Mucosa of gallbladder (tissue), 1 donor: Measurements from ENCODE around the gene ATXN7L2. TPM values are rescaled to one million over a fixed set of nuclear protein-coding genes. Genes with fewer than 3 reads are reported as not detected.

Source experiments
- DNase-seq: peaks from one replicate; pipeline ENCODE4 v3.0.0-alpha.2; 2020; ENCODE audit warnings: low spot score
- total RNA-seq: library from RNA; stranded (reverse); gene quantifications from one replicate; pipeline ENCODE4 v1.2.1, GENCODE V29; 2021
- donor health status: DM: no; HTN: no; CAD: no.

The ATXN7L2 gene
- total RNA-seq, 1 donor from 2014 or later: 5.4 TPM

- DNase-seq: no peak
These were observed 43.5 kb downstream of the ATXN7L2 start for GRCh38 chr1:109527098-109527811.

- no peak for DNase-seq
These were observed 44.4 kb downstream of the ATXN7L2 start for GRCh38 chr1:109527846-109528695.

GRCh38 chr1:109528712-109529111 lies 45.0 kb downstream of the ATXN7L2 start:
- DNase-seq: no peak

GRCh38 chr1:109529881-109530456 lies 46.3 kb downstream of the ATXN7L2 start:
- no peak for DNase-seq

GRCh38 chr1:109530457-109531087 lies 46.9 kb downstream of the ATXN7L2 start:
- no peak for DNase-seq

GRCh38 chr1:109531380-109531779 lies 47.7 kb downstream of the ATXN7L2 start:
- DNase-seq: no peak

- DNase-seq: no peak
These were observed 48.2 kb downstream of the ATXN7L2 start for GRCh38 chr1:109531826-109532364.

GRCh38 chr1:109532365-109533136 lies 48.8 kb downstream of the ATXN7L2 start:
- peak; percentile 85 for DNase-seq

GRCh38 chr1:109534307-109534858 lies 50.7 kb downstream of the ATXN7L2 start:
- no peak for DNase-seq

- DNase-seq: no peak
These were observed 51.8 kb downstream of the ATXN7L2 start for GRCh38 chr1:109535481-109535880.

- DNase-seq: no peak
These were observed 52.3 kb downstream of the ATXN7L2 start for GRCh38 chr1:109535971-109536491.

- DNase-seq: no peak
These were observed 53.9 kb downstream of the ATXN7L2 start for GRCh38 chr1:109537450-109538178.

GRCh38 chr1:109538827-109539555 lies 55.3 kb downstream of the ATXN7L2 start:
- DNase-seq: no peak

- DNase-seq: no peak
These were observed 56.0 kb downstream of the ATXN7L2 start, which contains the start of gene GPR61 for GRCh38 chr1:109539676-109540075. GPR61 (plus strand) TSS chr1:109539872; CDS start chr1:109543023, 3,151 bp downstream.

- no peak for DNase-seq
These were observed 57.4 kb downstream of the ATXN7L2 start for GRCh38 chr1:109541102-109541501.
